AG04449 (cell line): ENCODE measurements around the gene TMEM61.

ENCODE experiments used
- CTCF ChIA-PET: fragments of 350-600 bp; formaldehyde crosslinking; extraction: SDS; loops from one replicate; lab custom pipeline; 2021; ENCODE audit warnings: antibody characterized with exemption; lab: Yijun Ruan, JAX
- POLR2A ChIA-PET: fragments of 400-600, 350-600 bp; formaldehyde crosslinking; extraction: SDS; loops from one replicate; lab custom pipeline; 2020; ENCODE audit warnings: antibody characterized with exemption, inconsistent platforms; lab: Yijun Ruan, JAX
- DNase-seq: peaks from one replicate; pipeline ENCODE4 v3.0.0-alpha.2; 2010; ENCODE audit warnings: low read depth, low spot score
- H3K4me3 ChIP-seq: 2 replicates; pipeline ENCODE4 v1.5.1; 2011; ENCODE audit warnings: low read depth, mild to moderate bottlenecking, control low read depth, low read length
- CTCF ChIP-seq: IDR thresholded peaks from one replicate; pipeline ENCODE4 v1.5.1; 2011; ENCODE audit warnings: mild to moderate bottlenecking, moderate library complexity, low read length, control low read depth, inconsistent platforms; ENCODE audit not compliant: insufficient read depth; ENCODE audit errors: missing control alignments

The TMEM61 gene

GRCh38 chr1:55035904-55036303, 55.5 kb downstream of the TMEM61 start:
- H3K4me3 ChIP-seq, result no peak overlapping the region
- DNase-seq, result no peak
- POLR2A ChIA-PET, result no interaction called here
- CTCF ChIA-PET, result interaction anchor here (1.0 to 5.8 kb wide), 7 partner anchors 14 to 191 kb away, joined by 3 to 36 read pairs (median 6); no protein-coding TSS in a partner anchor
- TF ChIP-seq CTCF, result no peak

DNA sequence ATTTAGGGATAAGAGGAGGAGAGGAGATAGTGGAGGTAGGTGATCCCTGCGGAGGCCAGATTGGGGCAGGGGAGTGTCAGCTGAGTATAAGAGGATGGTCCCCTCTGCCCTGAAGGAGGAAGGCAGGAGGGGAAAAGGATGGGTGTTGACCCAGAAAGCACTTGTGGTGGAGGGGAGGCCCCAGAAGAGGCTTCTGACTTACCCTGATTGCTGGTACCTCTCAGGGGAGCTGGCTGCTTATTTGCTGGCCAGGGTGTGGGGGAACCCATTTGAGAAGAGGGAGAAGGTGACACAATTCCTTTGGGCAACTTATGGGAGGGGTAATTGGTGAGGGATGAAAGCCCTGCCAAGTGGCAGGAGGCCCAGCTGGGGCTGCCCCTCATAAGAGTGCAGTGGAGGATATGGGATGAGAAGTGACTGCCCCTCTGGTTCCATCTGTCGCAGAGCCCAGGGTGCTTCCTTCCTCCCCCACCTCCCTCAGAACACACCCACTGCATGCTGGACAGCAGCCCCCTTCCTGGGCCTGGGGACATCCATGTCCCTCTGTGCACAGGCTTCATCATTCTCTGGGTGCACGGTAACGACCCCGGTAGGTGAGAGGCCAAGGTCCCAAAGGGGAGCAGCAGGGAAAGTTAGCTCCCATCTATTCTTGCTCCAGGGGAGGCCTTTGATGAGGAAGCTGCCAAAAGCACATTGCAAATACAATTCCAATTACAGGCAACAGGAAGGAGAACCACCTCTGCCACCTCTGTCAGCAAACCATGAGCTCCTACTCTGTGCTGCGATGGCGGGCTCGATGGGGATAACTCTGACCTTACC, 57.5 kb downstream of the TMEM61 start:
- no peak overlapping the region for H3K4me3 ChIP-seq
- ChIA-PET POLR2A (no interaction called here), CTCF (interaction anchor here (1.0 to 1.5 kb wide), 3 partner anchors 16 to 87 kb away, joined by 3 to 6 read pairs (median 6); no protein-coding TSS in a partner anchor)
- TF ChIP-seq CTCF, result no peak
- no peak for DNase-seq

GRCh38 chr1:55038552-55038838, 58.1 kb downstream of the TMEM61 start:
- no peak for DNase-seq
- ChIA-PET CTCF (interaction anchor here (1.0 to 1.5 kb wide), 3 partner anchors 16 to 88 kb away, joined by 3 to 6 read pairs (median 6); no protein-coding TSS in a partner anchor), POLR2A (no interaction called here)

GRCh38 chr1:55038974-55039341, 58.5 kb downstream of the TMEM61 start:
- POLR2A ChIA-PET, result no interaction called here
- 0 out of 2 replicates have a peak overlapping the region, but pooled peaks have one; percentile 40 for H3K4me3 ChIP-seq
- TF ChIP-seq CTCF, result no peak
- DNase-seq, result no peak
- CTCF ChIA-PET, result interaction anchor here (1.0 to 1.5 kb wide), 3 partner anchors 17 to 88 kb away, joined by 3 to 6 read pairs (median 6); no protein-coding TSS in a partner anchor

More at GRCh38 chr1:55038552-55038838, 58.1 kb downstream of the TMEM61 start:
- TF ChIP-seq CTCF, result no peak
- H3K4me3 ChIP-seq, result no peak overlapping the region

DNA sequence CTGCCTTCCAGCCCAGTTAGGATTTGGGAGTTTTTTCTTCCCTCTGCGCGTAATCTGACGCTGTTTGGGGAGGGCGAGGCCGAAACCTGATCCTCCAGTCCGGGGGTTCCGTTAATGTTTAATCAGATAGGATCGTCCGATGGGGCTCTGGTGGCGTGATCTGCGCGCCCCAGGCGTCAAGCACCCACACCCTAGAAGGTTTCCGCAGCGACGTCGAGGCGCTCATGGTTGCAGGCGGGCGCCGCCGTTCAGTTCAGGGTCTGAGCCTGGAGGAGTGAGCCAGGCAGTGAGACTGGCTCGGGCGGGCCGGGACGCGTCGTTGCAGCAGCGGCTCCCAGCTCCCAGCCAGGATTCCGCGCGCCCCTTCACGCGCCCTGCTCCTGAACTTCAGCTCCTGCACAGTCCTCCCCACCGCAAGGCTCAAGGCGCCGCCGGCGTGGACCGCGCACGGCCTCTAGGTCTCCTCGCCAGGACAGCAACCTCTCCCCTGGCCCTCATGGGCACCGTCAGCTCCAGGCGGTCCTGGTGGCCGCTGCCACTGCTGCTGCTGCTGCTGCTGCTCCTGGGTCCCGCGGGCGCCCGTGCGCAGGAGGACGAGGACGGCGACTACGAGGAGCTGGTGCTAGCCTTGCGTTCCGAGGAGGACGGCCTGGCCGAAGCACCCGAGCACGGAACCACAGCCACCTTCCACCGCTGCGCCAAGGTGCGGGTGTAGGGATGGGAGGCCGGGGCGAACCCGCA, 59.1 kb downstream of the TMEM61 start, which contains the start of gene PCSK9:
Gene PCSK9 (plus strand): TSS at position 207 of the 741 bp plus-strand sequence. CDS start 290 bp downstream, at position 497.
- DNase-seq, result no peak
- CTCF ChIA-PET, result interaction anchor here (1.3 to 1.7 kb wide), 2 partner anchors 18 to 89 kb away, joined by 4 to 6 read pairs; no protein-coding TSS in a partner anchor
- POLR2A ChIA-PET, result no interaction called here
- H3K4me3 ChIP-seq, result peak within 1 kb of the TSS; percentile 40
- TF ChIP-seq CTCF, result no peak
